NCI-H2107 treated with DMSO at 0.1 percent for 48 hours (cell line): ENCODE data around the gene PPIF.
A peak's percentile ranks its signal among the peaks of the same experiment; 100 is the strongest.

Source experiments
- DNase-seq: peaks from one replicate; lab custom pipeline; 2025; ENCODE audit not compliant: unreplicated experiment; lab: John Stamatoyannopoulos, UW

Gene PPIF

GRCh38 chr10:79313320-79313719 lies 33.9 kb upstream of the PPIF start:
- no peak for DNase-seq

GRCh38 chr10:79313911-79314439 lies 33.3 kb upstream of the PPIF start:
- no peak for DNase-seq

GRCh38 chr10:79314761-79315601 lies 32.3 kb upstream of the PPIF start:
- no peak for DNase-seq

- no peak for DNase-seq
These were observed 31.7 kb upstream of the PPIF start for GRCh38 chr10:79315602-79315920.

- DNase-seq, result peak; percentile 41
These were observed 30.4 kb upstream of the PPIF start for GRCh38 chr10:79316671-79317431.

- DNase-seq, result no peak
These were observed 28.9 kb upstream of the PPIF start for GRCh38 chr10:79318369-79318768.

- no peak for DNase-seq
These were observed 28.0 kb upstream of the PPIF start for GRCh38 chr10:79319115-79319771.

- no peak for DNase-seq
These were observed 27.0 kb upstream of the PPIF start for GRCh38 chr10:79320316-79320715.

GRCh38 chr10:79320820-79321493 lies 26.3 kb upstream of the PPIF start:
- DNase-seq, result no peak

GRCh38 chr10:79321494-79321882 lies 25.8 kb upstream of the PPIF start:
- no peak for DNase-seq

- DNase-seq, result no peak
These were observed 25.3 kb upstream of the PPIF start for GRCh38 chr10:79321951-79322350.

- DNase-seq, result peak; percentile 74
These were observed 24.4 kb upstream of the PPIF start for GRCh38 chr10:79322616-79323543.

GRCh38 chr10:79323602-79324001 lies 23.7 kb upstream of the PPIF start:
- no peak for DNase-seq

GRCh38 chr10:79324032-79324695 lies 23.1 kb upstream of the PPIF start:
- DNase-seq, result peak; percentile 55

- no peak for DNase-seq
These were observed 20.7 kb upstream of the PPIF start for GRCh38 chr10:79326361-79327089.

- no peak for DNase-seq
These were observed 20.2 kb upstream of the PPIF start for GRCh38 chr10:79327090-79327457.

GRCh38 chr10:79328147-79328701 lies 19.0 kb upstream of the PPIF start:
- no peak for DNase-seq

GRCh38 chr10:79328737-79329504 lies 18.3 kb upstream of the PPIF start:
- DNase-seq, result no peak
